GM18951 (cell line): ENCODE data around the gene MGME1.
"Not testable (repeated sequence)": the region's sequence is repeated elsewhere in the genome, so short reads cannot be mapped to it uniquely, and the experiment has no call there.

Experiments used
- POLR2A ChIP-seq: IDR thresholded peaks from 4 replicates; pipeline ENCODE4 v1.6.1; 2011; ENCODE audit warnings: mild to moderate bottlenecking; ENCODE audit not compliant: insufficient read length, insufficient read depth; ENCODE audit errors: extremely low read depth
- in situ Hi-C: fragments of 300-500 bp; cut with MboI; formaldehyde crosslinking; loops from one replicate; pipeline ENCODE4 v1.12.0; 2022; ENCODE audit warnings: low sequenced_read_pairs, mixed read lengths, inconsistent platforms; ENCODE audit not compliant: unreplicated experiment

The MGME1 gene

GRCh38 chr20:18018100-18018499 is 49.3 kb downstream of the MGME1 start:
- in situ Hi-C loops: no loop called here
- TF ChIP-seq POLR2A: no peak

DNA sequence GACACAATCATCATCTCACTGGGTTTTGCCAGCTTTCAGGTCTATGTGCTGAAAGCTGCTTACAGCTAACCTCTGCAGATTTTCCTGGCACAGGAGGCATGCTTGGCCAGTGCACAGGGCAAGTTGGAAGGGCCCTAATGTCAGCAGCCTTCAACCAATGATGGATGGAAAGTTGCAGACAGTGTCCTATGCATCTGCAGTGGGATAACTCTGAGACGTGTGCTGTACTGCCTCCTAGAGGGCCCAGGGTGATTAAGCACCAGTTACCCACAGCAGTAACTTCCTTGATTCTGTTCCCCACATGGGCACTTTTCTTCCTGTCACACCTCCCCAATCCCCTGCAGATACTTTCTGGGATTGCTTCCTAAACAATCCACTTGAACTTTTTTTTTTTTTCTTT is 50.2 kb downstream of the MGME1 start:
- no peak for TF ChIP-seq POLR2A
- in situ Hi-C loops: no loop called here

GRCh38 chr20:18020931-18021330 is 52.1 kb downstream of the MGME1 start:
- in situ Hi-C loops: no loop called here

DNA sequence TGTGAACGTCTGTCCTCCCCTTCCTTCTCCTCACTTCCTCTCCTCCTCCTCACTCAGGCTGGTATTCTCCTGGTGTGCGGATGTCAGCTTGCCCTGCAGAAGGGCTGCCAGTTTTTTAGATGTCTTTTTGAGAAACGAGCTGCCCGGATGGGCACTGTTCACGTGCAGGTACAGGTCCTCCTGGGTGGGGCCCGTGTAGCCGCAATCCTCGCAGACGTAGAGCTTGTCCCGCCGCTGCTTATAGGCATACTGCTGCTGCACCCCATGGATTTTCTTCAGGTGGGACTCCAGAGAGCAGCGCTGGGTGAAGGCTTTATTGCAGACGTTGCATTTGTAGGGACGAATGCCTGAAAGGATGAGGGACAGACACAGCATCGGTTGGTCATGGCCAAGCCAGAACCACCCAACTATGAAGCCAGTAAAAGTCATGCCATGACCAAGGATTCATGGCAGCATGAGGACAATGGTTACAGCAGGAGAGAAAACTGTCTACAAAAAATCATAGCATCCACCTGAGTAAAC is 55.8 kb downstream of the MGME1 start:
- in situ Hi-C loops: no loop called here
- no peak for TF ChIP-seq POLR2A

More at GRCh38 chr20:18020931-18021330, 52.1 kb downstream of the MGME1 start:
- TF ChIP-seq POLR2A: no peak

DNA sequence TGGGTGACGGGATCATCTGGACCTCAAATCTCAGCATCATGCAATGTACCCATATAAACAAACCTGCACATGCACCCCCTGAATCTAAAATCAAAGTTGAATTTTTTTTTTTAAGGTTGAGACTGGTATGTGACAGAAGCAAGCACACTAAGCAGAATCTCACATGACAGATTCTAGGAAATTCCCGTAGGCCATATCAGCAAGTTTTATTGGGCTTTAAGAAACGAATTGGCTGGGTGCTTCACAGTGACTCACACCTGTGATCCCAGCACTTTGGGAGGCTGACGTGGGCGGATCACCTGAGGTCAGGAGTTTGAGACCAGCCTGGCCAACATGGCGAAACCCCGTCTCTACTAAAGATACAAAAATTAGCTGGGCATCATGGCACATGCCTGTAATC is 58.2 kb downstream of the MGME1 start:
- in situ Hi-C loops: not testable (repeated sequence)

GRCh38 chr20:18030020-18030419 is 61.2 kb downstream of the MGME1 start:
- in situ Hi-C loops: no loop called here
- no peak for TF ChIP-seq POLR2A

GRCh38 chr20:18031050-18031449 is 62.2 kb downstream of the MGME1 start:
- in situ Hi-C loops: no loop called here
- no peak for TF ChIP-seq POLR2A

- TF ChIP-seq POLR2A: no peak
Observed at GRCh38 chr20:18031888-18032509, 63.2 kb downstream of the MGME1 start.

DNA sequence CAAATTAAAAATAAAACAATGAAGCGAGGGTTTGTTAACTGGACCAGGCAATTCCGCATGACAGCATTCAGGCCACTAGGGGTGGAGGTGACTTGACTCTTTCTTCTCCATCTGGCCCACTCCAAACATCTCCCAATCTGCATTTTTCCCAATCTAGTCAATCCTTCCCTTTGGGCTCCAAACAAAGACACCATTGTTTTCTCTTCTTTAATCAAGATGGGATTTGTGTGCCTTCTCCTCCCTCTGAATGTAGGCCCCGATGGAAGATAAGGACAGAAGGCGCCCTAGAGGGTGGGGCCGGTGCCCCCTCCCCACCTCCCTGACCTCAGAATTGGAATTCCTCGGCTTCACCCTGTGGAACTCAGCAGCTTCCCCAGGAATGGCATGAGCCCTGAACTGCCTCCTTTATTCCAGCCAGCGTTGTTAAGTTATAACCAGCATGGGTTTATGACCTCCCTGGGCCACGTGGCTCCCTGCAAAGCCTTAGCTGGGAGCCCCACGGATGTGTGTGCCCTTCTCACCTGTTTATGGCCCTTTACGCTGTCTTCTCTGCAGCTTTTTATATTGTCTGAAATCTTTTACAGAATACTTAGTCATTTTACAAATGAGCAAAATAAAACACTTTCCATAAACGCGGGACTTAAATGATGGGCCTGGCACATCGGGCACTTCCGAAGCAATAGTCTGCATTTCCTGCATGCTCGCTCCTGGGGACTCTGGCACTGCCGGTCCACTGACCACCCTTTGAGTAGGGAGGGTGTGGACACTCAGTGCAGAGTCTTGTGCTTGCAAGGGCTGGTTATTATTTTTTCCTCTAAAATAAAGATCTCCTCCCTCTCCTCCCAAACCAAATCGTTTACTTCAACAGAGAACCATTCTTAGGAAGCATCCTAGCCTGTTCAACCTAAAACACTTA is 64.4 kb downstream of the MGME1 start:
- in situ Hi-C loops: no loop called here
- TF ChIP-seq POLR2A: no peak

More at GRCh38 chr20:18031888-18032509, 63.2 kb downstream of the MGME1 start:
- in situ Hi-C loops: no loop called here

DNA sequence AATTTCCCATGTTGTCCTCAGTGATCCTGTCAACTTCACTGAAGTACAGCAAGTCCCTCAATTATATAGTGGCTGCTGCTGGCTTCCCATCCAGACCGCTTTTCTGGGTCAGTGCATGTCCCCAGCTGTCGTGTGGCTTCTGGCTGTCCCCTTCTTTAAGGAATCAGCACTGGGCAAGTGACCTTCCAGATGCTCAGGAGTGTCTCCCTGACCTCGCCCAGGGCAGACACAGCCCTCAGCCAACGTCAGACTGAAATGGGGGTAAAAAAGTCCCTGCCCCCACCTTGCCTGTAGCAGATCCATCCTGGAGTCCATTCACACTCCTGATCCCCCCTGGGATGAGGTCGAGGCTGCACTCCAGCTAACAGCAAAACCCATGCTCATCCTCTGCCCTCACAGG is 65.2 kb downstream of the MGME1 start:
- no peak for TF ChIP-seq POLR2A
- in situ Hi-C loops: no loop called here

DNA sequence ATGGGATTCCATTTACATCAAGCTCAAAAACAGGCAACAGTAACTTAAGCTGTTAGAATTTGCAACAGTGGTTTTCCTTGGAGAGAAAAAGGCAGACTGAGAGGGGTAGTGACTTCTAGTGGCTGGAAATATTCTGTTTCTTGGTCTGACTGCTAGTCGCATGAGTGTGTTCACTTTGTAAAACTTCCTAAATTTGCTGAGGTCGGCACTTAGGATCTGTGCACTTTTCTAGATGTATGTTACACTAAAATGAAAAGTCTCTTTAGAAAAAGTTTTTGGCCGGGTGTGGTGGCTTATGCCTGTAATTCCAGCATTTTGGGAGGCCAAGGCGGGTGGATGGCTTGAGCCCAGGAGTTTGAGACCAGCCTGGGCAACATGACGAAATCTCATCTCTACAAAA is 70.2 kb downstream of the MGME1 start:
- in situ Hi-C loops: no loop called here
- no peak for TF ChIP-seq POLR2A
